Activated B cell treated with CpG ODN at 0.5 μM for 24 hours (primary cell): ENCODE data around the gene PPP2R1A. TPM values are rescaled to one million over a fixed set of nuclear protein-coding genes. Genes with fewer than 3 reads are reported as not detected.

Experiments used
- ATAC-seq: fragments of 200-7000 bp; cut with Tn5 transposase; one replicate; pipeline ENCODE4 v1.10.0; 2021; ENCODE audit warnings: low read depth, mild to moderate bottlenecking, moderate library complexity
- CTCF ChIA-PET: fragments of 350-600 bp; sonication (Branson Sonifier 250); formaldehyde crosslinking; loops from one replicate; lab custom pipeline; 2021; ENCODE audit warnings: antibody characterized with exemption; lab: Charles Lee
- POLR2A ChIA-PET: fragments of 350-600 bp; sonication (Branson Sonifier 250); formaldehyde crosslinking; loops from one replicate; lab custom pipeline; 2021; ENCODE audit warnings: antibody characterized with exemption; lab: Charles Lee
- DNase-seq: peaks from one replicate; pipeline ENCODE4 v3.0.0; 2022
- H3K27ac Mint-ChIP-seq: one replicate; pipeline ENCODE4 v1.8.0; 2020; ENCODE audit warnings: mixed read lengths
- H3K27me3 Mint-ChIP-seq: one replicate; pipeline ENCODE4 v1.8.0; 2021; ENCODE audit warnings: mixed read lengths
- H3K36me3 Mint-ChIP-seq: one replicate; pipeline ENCODE4 v1.8.0; 2021; ENCODE audit warnings: low read depth, mixed read lengths
- H3K4me1 Mint-ChIP-seq: one replicate; pipeline ENCODE4 v1.8.0; 2021; ENCODE audit warnings: mixed read lengths
- H3K4me3 Mint-ChIP-seq: one replicate; pipeline ENCODE4 v1.8.0; 2020; ENCODE audit warnings: mild to moderate bottlenecking, mixed read lengths
- H3K9me3 Mint-ChIP-seq: one replicate; pipeline ENCODE4 v1.8.0; 2020; ENCODE audit warnings: mixed read lengths
- intact Hi-C: fragments of 100-400 bp; cut with micrococcal nuclease; formaldehyde crosslinking; loops from one replicate; pipeline ENCODE4 v1.15.1; 2024
- total RNA-seq: library from RNA; stranded (reverse); gene quantifications from 2 replicates; pipeline ENCODE4 v1.2.3, GENCODE V29; 2022
- TF ChIP-seq, protein P1 (sequence below): fragments of 200-600 bp; IDR thresholded peaks from one replicate; pipeline ENCODE4 v1.8.0; 2022; ENCODE audit warnings: antibody characterized with exemption, mild to moderate bottlenecking

PPP2R1A gene
- total RNA-seq, 1 donor from 2014 or later = 245 TPM

DNA sequence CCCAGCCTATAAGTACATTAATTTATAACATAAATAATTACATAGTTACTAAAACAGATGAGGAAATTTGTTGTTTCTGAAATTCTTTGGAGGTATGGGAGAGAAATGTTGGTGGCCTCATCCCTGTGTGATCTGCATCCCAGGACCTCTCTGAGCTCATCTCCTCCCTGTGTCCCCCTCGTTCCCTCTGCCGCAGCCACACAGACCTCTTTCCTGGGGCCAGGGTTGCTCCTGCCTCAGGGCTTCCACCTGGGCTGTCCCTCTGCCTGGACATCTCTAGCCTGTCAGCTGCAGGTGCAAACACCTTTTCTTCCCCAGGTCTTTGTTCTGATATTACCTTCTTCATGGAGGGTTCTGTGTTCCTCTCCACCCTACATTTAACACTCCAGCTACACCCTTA, 83.4 kb downstream of the PPP2R1A start:
- Mint-ChIP-seq H3K9me3 (peaks cover 3% of the 10 kb centered on the region), H3K4me3 (peak overlapping the region; percentile 28), H3K36me3 (peaks cover 66% of the 10 kb centered on the region), H3K27ac (no peak overlapping the region), H3K4me1 (peaks cover 76% of the 10 kb centered on the region), H3K27me3 (no peaks in the 10 kb centered on the region)
- DNase-seq (no peak), ATAC-seq (no peak)
- intact Hi-C loops = no loop called here
- TF ChIP-seq, protein P1, sequence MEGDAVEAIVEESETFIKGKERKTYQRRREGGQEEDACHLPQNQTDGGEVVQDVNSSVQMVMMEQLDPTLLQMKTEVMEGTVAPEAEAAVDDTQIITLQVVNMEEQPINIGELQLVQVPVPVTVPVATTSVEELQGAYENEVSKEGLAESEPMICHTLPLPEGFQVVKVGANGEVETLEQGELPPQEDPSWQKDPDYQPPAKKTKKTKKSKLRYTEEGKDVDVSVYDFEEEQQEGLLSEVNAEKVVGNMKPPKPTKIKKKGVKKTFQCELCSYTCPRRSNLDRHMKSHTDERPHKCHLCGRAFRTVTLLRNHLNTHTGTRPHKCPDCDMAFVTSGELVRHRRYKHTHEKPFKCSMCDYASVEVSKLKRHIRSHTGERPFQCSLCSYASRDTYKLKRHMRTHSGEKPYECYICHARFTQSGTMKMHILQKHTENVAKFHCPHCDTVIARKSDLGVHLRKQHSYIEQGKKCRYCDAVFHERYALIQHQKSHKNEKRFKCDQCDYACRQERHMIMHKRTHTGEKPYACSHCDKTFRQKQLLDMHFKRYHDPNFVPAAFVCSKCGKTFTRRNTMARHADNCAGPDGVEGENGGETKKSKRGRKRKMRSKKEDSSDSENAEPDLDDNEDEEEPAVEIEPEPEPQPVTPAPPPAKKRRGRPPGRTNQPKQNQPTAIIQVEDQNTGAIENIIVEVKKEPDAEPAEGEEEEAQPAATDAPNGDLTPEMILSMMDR = no peak
- POLR2A ChIA-PET = no interaction called here
- CTCF ChIA-PET = no interaction called here

DNA sequence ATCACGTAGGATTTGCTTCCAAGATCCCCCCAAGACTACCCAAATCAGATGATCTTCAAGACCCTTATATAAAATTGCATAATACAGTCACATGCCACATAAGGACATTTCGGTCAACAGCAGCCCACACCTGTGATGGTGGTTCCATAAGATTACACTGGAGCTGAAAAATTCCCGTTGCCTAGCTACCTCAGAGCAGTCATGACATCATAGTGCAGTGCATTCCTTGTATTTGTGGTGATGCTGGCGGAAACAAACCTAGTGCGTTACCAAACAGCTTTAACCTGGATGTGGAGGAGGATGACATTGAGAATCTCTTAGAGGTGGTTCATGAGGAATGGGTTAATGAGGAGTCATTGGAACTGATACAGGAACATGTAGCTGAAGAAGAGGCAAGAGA, 84.3 kb downstream of the PPP2R1A start:
- intact Hi-C loops = no loop called here
- Mint-ChIP-seq H3K4me3 (peak overlapping the region; percentile 2), H3K27ac (no peak overlapping the region), H3K36me3 (peaks cover 75% of the 10 kb centered on the region), H3K27me3 (no peaks in the 10 kb centered on the region), H3K4me1 (peaks cover 83% of the 10 kb centered on the region), H3K9me3 (peaks cover 3% of the 10 kb centered on the region)
- no peak for DNase-seq
- no peak for ATAC-seq
- POLR2A ChIA-PET = no interaction called here
- CTCF ChIA-PET = no interaction called here
- TF ChIP-seq, protein P1 = no peak

DNA sequence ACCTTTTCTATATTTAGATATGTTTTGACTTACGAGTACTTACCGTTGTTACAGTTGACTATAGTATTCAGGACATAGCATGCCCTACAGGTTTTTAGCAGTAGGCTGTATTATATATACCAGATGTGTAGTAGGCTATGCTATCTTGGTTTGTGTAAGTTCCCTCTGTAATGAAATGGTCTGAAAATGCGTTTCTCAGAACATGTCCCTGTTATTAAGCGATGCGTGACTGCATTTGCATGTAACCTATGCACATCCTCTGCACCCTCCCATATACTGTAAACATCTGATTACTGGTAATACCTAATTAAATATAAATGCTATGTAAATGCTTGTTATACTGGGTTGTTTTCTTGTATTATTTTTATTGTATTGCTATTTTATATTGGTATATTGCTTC, 86.1 kb downstream of the PPP2R1A start:
- Mint-ChIP-seq H3K36me3 (peaks cover 70% of the 10 kb centered on the region), H3K27me3 (no peaks in the 10 kb centered on the region), H3K4me1 (peaks cover 71% of the 10 kb centered on the region), H3K27ac (no peak overlapping the region), H3K4me3 (no peak overlapping the region), H3K9me3 (peaks cover 3% of the 10 kb centered on the region)
- intact Hi-C loops = no loop called here
- CTCF ChIA-PET = no interaction called here
- TF ChIP-seq, protein P1 = no peak
- POLR2A ChIA-PET = no interaction called here
- DNase-seq = no peak
- no peak for ATAC-seq

DNA sequence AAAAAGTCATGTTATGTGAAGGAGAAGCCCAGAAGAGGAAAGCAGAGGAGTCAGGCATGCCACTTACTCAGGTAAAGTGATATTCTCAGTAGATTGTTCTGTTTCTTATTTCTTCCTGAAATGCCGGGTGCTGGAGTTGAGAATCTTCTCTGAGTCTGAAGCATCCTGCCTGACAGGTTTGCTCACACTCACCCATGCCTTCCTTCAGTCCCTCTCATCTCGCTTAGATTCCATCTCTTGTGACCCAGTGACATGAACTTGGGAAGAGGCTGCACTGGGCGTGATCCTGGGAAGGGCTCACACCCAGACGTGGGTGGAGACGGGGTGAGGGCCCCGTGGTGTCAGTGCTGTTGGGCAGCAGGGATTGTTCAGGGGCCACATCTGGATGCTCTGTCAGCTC, 87.6 kb downstream of the PPP2R1A start:
- intact Hi-C loops = no loop called here
- ChIA-PET POLR2A (interaction anchor here (0.7 kb wide), 1 partner anchor 685 kb away, joined by 3 read pairs; the partner anchor contains the start of gene ZNF816), CTCF (no interaction called here)
- no peak overlapping the region for H3K4me3 Mint-ChIP-seq
- ATAC-seq = no peak
- H3K27me3 Mint-ChIP-seq = no peaks in the 10 kb centered on the region
- no peak for DNase-seq
- peak overlapping the region; percentile 35 for H3K27ac Mint-ChIP-seq
- peaks cover 70% of the 10 kb centered on the region for H3K36me3 Mint-ChIP-seq
- H3K4me1 Mint-ChIP-seq = peaks cover 64% of the 10 kb centered on the region
- peaks cover 3% of the 10 kb centered on the region for H3K9me3 Mint-ChIP-seq
- TF ChIP-seq, protein P1 = no peak

Other genes starting within 250 kb of the PPP2R1A start
- gene ZNF350, start 203.2 kb upstream of the PPP2R1A start, total RNA-seq = 32.2 and 35.2 TPM in 2 replicates
- 9.1 and 13.5 TPM in 2 replicates for gene ZNF615, start 181.8 kb upstream of the PPP2R1A start, total RNA-seq
- 14.0 and 14.3 TPM in 2 replicates for gene ZNF614, start 161.7 kb upstream of the PPP2R1A start, total RNA-seq
- 18.1 and 18.4 TPM in 2 replicates for gene ZNF432, start 141.2 kb upstream of the PPP2R1A start, total RNA-seq
- gene ZNF841, start 94.3 kb upstream of the PPP2R1A start, total RNA-seq = 34.7 and 42.7 TPM in 2 replicates
- 7.3 and 7.4 TPM in 2 replicates for gene ZNF616, start 50.1 kb upstream of the PPP2R1A start, total RNA-seq
- gene ZNF836, start 18.4 kb upstream of the PPP2R1A start, total RNA-seq = 27.4 and 28.0 TPM in 2 replicates
- 33.0 and 35.0 TPM in 2 replicates for gene ZNF766, start 79.5 kb downstream of the PPP2R1A start, total RNA-seq
- gene ZNF480, start 107.1 kb downstream of the PPP2R1A start, total RNA-seq = 24.0 and 25.5 TPM in 2 replicates
- 1.1 and 2.0 TPM in 2 replicates for gene ZNF610, start 146.2 kb downstream of the PPP2R1A start, total RNA-seq
- gene ZNF880, start 179.9 kb downstream of the PPP2R1A start, total RNA-seq = 28.0 and 29.5 TPM in 2 replicates
- 29.8 and 40.3 TPM in 2 replicates for gene ZNF528, start 207.8 kb downstream of the PPP2R1A start, total RNA-seq
- gene ZNF534, start 239.1 kb downstream of the PPP2R1A start, total RNA-seq = 0.16 TPM in 1 of 2 replicates, not detected in the other